Activated gamma-delta T cell treated with anti-CD3 and anti-CD28 coated beads, Interleukin-2, amount 50 U/mL, for 16 hours (primary cell): ENCODE measurements around the gene EMILIN2.
A peak's percentile ranks its signal among the peaks of the same experiment; 100 is the strongest.
"Not testable (repeated sequence)": the region's sequence is repeated elsewhere in the genome, so short reads cannot be mapped to it uniquely, and the experiment has no call there.

Experiments used
- DNase-seq: peaks from one replicate; pipeline ENCODE4 v3.0.0-alpha.2; 2020; ENCODE audit warnings: low read depth

EMILIN2 gene

DNA sequence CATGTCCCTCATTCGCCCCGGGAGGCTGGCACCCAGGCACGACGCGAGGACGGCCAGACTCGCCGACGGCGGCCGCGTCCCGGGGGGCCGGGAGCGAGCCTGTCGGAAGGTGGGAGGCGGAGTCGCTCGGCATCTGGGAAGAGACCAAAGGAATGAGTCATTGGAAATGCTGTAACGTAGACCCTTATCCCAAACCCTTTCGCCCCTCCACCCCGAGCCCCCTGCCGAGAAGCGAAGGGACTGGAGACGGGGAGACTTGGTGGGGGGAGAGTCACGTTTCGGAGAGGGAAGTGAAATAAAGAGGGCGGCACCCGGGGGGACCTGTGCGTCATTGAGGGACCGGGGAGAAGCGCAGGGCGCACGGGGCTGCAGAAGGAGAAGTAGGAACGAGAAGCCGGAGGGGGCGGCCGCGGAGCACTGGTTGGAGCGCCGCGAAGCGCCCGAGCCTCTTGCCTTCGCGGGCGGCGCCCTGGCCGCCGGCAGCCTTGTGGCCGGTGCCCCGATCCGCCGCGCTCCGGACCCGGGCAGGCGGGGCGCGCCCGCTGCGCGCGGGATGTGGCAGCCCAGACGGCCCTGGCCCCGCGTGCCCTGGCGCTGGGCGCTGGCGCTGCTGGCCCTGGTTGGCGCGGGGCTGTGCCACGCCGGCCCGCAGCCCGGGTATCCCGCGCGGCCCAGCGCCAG lies at the start of gene EMILIN2:
Gene EMILIN2 (plus strand): TSS at position 371 of the 681 bp plus-strand sequence. CDS start 183 bp downstream, at position 554.
- peak; percentile 9 for DNase-seq

DNA sequence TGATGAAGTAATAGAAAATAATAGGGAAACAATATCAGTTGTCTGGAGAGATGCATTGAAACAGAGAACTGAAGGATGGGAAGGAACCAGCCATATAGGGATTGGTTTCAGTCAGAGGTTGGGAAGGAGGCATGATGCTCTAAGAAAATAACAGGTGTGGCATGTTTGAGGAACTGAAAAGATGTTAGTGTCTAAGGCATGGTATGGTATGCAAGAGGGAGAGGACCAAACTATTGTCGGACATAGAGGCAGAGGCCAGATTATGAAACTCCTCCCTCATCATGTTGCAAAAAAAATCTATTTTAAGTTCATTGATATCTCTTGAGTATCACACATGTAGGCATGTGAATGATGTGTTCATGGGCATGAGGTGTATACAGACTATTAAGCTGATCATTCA lies 48.9 kb upstream of the EMILIN2 start:
- no peak for DNase-seq

DNA sequence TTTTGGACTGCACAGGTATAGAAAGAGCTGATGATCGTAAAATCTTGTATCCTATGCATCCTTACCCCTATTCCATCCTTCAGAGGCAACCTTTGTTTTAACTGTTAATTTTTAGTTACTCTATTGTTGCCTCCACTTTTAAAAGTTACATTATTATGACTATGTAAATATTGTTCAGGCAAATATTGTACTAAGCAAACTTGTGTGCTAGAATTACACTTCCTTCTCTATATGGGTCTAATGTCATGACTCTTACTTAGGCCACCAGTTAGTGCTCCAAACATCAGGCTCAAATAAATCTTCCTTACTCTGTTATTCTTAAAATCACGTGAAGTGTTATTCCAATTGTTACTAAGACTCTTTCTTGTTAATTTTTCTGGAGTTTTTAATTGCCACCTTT lies 47.4 kb upstream of the EMILIN2 start:
- no peak for DNase-seq

DNA sequence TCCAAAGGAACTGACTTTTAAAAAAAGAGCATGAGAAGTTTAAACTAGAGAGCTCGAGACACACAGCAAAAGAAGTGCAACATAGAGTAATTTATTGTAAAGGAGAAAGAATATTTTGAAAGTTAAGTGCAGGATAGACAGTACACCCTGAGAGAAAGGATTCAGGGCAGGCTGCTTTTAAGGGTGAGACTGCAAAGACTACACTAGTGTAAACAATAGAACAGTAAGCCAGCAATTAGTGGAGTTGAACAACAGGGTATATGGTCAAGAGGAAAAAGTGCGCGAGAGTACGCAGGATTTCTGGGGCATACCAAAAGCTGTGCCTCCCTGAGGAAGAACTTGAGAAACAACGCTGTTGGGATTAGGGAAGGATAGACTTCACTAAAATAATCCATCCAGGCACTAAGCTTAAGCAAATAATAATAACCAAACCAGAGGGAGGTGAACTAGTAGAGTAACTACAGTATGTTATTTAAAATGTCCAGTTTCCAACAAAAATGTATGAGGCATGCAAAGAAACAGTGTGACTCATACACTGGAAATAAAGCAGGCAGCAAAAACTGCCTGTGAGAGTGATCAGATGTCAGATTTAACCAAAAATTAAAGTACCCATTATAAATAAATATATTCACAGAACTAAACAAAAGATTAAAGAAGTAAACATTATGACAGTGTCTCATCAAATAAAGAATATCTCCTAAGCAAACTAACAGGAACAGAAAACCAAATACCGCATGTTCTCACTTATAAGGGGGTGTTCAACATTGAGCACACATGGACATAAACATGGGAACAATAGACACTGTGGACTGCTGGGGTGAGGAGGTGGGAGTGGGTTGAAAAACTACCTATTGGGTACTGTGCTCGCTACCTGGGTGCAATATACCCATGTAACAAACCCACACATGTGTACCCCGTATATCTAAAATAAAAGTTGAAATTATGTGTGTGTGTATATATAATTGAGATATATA lies 40.5 kb upstream of the EMILIN2 start:
- DNase-seq, result no peak

DNA sequence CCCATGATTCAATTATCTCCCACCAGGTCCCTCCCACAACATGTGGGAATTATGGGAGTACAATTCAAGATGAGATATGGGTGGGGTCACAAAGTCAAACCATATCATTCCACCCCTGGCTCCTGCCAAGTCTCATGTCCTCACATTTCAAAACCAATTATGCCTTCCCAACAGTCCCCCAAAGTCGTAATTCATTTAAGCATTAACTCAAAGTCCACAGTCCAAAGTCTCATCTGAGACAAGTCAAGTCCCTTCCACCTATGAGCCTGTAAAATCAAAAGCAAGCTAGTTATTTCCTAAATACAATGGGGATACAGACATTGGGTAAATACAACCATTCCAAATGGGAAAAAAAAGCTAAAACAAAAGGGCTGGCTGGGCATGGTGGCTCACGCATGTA lies 38.2 kb upstream of the EMILIN2 start:
- not testable (repeated sequence) for DNase-seq

DNA sequence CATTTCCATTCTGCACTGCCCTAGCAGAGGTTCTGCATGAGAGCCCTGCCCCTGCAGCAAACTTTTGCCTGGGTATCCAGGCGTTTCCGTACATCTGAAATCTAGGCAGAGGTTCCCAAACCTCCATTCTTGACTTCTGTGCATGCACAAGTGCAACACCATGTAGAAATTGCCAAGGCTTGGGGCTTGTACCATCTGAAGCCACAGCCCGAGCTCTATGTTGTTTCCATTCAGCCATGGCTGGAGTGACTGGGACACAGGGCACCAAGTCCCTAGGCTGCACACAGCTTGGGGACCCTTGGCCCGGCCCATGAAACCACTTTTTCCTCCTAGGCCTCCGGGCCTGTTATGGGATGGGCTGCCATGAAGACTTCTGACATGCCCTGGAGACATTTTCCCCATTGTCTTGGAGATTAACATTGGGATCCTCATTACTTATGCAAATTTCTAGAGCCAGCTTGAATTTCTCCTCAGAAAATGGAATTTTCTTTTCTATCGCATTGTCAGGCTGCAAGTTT lies 37.1 kb upstream of the EMILIN2 start:
- DNase-seq, result not testable (repeated sequence)

DNA sequence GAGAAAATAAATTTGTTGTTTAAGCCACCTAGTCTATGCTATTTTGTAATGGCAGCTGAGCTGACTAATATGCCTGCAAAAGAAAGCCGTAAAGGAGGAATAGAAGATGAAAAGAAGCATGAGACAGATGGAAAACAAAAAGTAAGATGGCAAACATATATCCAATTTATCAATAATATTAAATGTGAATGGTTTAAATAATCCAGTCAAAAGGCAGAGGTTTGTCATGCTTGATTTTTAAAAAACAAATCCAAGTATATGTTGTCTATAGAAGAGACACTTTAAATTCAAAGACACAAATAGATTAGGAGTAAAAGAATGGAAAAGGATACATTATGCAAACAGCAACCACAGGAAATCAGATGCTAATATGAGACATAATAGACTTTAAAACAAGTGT lies 35.4 kb upstream of the EMILIN2 start:
- no peak for DNase-seq

DNA sequence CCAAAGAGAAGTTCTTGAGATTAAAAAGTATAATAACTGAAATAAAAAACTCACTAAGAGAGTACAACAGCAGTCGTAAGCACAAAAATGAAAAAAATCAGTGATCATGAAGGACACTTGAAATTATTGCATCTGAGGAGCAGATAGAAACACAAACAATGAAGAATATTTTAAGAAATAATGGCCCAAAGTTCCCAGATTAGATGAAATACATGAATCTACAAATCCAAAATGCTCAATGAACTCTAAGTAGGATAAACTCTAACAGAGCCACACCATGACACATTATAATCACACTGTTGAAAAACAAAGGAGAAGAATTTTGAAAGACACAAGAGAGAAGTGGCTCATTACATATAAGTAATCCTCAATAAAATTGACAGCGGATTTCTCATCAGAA lies 31.9 kb upstream of the EMILIN2 start:
- DNase-seq, result no peak

DNA sequence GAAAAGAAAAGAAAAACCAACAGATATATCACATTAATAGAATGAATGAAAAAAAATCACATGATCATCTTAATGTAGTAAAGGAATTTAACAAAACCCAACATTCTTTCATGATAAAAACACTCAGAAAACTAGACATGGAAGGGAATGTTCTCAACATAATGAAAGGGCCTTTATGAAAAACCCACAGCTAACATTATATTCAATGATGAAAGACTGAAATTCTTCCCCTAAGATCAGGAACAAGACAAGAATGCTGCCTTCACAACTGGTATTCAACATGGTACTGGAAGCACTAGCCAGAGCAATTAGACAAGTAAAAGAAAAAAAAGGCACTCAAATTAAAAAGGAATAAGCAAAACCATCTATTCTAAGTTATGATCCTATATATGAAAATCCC lies 28.5 kb upstream of the EMILIN2 start:
- no peak for DNase-seq

DNA sequence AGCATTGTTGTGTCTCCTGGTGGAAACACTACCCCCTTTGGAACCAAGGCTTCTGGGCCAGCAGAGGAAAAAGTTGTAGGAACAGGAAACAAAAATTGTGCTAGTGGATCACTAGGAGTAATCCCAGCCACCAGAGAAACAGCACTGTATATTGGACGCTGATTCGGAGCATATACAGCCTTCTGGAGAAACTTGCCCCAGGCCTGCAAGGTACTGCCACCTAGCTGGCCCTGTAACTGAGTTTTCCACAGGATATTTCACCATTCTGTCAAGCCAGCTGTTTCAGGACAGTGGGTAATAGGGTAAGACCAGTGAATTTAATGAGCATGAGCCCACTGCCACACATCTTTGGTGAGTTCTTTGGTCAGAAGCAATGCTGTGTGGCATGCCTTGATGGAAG lies 25.1 kb upstream of the EMILIN2 start:
- no peak for DNase-seq

DNA sequence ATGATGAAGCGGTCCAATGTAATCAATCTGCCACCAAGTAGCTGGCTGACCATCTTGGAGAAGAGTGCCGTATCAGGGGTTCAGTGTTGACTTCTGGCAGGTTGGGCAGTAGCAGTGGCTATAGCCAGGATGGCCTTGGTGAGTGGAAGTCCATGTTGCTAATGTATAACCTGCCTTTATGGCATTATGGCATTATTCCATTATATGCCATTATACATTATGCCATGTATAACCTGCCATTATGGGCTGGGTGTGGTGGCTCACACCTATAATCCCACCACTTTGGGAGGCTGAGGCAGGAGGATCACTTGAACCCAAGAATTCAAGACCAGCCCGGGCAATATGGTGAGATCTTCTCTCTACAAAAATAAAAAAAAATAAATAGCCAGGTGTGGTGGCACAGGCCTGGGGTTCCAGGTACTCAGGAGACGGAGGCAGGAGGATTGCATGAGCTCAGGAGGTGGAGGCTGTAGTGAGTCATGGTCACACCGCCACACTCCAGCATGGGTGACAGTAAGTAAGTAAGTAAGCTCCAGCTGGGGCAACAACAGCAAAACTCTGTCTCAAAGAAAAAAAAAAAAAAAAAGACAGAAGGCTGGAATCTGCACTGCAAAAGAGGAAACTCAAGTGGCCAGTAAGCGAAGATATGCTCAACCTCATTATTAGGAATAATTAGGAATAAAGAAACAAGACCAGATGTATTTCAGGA lies 24.4 kb upstream of the EMILIN2 start:
- DNase-seq, result no peak

DNA sequence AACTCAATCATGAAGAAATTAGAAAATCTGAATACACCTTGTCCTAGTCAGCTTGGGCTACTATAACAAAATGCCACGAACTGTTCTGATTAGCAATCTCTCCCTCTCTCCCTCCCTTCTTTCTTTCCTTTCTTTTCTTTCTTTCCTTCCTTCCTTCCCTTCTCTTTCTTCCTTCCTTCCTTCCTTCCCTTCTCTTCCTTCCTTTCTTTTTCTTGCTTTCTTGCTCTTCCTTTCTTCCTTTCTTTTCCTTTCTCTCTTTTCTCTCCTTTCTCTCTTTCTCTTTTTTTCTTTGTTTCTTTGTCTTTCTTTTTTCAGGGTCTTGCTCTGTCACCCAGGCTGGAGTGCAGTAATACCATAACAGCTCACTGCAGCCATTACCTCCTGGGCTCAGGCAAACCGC lies 23.6 kb upstream of the EMILIN2 start:
- DNase-seq, result no peak

DNA sequence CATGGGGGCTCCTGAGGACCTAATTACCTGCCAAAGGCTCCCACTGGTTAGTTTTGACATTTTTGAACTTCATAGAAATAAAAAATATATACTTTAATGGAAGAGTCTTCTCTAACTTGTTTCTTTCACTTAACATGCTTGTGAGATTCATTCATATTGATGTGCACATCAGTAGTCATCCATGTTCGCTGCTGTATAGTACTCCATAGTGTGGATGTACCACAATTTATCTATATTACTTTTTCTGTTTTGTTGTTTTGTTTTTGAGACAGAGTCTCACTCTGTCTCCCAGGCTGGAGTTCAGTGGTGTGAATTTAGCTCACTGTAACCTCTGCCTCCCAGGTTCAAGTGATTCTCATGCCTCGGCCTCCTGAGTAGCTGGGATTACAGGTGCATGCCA lies 22.8 kb upstream of the EMILIN2 start:
- no peak for DNase-seq

DNA sequence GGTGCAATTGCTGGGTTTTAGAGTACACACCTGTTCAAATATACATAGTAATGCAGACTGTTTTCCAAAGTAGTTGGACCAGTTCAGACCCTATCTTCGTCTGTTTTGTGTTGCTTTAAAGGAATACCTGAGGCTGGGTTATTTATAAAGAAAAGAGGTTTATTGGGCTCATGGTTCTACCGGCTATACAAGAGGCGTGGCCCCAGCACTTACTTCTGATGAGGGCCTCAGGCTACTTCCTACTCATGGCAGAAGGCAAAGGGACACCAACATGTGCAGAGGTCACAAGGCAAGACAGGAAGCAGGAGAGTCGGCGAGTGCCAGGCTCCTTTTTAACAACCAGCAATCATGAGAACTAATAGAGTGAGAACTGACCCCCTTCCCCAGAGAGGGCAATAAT lies 21.9 kb upstream of the EMILIN2 start:
- DNase-seq, result no peak

DNA sequence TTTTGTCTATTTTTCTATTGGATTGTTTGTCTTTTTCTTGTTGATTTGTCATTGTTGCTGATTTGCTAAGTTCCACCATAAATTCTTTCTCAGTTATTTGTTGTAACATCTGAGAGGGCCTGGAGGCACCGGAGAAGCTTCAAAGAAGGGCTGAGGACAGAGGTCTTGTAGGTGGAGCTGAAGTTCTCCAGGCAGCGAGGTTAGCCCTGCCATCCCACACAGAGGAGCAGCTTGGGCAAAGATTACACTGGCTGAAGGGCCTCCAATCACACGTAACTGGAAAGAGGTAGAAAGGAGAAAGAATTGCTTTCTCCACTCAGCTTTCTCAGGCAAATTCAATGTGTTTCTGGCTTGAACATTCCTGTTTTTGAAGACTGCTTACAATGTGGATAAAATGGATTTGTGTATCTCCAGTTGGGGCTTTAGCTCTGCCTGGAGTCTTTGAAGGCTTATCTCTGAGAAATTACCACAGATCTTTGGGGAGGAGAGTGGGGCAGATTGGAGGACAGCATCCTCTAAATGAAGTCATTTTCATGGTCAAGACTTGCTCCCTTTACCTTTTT lies 21.1 kb upstream of the EMILIN2 start:
- no peak for DNase-seq

DNA sequence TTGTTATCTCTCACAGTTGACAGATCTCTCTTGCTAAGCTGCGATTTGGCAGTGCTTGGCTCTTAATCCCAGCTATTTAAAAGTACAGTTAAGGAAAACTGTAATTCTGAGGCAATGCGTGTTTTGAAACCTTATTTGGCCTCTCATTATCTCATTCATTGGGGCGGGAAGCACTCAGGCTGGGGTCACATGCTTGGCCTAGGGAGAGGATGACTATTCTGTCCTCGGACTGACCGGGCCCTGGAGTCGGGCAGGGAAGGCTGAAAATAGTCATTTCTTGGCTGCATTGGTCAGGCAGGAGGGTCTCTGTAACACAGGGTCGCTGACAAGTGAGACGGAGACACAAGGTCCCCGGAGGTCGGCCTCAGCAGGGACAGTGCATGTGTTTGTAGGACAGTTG lies 20.2 kb upstream of the EMILIN2 start:
- DNase-seq, result no peak

DNA sequence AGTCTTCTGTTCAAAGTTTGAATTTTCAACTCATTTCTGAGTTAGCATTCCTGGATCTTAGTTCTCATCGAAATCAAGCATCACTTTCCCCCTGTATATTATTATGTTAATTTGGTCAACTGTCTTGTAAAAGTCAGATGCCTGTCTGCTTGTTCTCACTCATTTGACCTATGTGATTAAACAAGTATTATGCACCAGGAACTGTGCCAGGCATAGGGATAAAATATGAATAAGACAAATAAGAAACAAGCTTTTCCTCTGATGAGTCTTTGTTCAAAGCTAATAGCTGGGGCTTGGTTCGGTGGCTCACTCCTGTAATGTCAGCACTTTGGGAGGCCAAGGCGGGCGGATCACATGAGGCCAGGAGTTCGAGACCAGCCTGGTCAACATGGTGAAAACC lies 19.7 kb upstream of the EMILIN2 start:
- DNase-seq, result no peak

DNA sequence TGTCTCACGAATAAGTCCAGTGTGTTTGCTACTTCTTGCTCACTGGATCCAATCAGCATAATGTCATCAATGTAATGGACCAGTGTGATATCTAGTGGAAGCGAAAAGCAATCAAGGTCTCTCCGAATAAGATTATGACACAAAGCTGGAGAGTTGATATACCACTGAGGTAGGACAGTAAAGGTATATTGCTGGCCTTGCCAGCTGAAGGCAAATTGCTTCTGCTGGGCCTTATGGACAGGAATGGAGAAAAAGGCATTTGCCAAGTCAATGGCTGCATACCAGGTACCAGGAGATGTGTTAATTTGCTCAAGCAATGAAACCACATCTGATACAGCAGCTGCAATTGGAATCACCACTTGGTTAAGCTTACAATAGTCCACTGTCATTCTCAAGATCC lies 10.7 kb upstream of the EMILIN2 start:
- not testable (repeated sequence) for DNase-seq

DNA sequence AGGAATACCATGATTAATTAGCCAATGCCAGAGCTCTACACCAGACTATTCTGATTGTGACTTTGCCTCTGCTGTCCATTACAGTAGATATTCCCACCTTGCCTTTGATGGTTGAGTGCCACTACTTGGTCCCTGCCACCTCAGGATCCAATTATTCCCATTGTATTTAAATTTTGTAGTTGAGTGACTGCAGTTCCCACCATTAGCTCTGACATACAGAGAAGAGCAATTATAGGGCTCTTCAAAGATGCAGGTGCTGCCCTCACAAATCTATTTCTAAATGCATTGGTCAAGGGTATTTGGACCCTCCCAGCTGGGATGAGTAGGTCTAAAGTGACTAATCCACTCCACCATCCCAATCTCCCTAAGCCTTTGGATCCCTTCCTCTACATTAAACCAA lies 9.5 kb upstream of the EMILIN2 start:
- not testable (repeated sequence) for DNase-seq

DNA sequence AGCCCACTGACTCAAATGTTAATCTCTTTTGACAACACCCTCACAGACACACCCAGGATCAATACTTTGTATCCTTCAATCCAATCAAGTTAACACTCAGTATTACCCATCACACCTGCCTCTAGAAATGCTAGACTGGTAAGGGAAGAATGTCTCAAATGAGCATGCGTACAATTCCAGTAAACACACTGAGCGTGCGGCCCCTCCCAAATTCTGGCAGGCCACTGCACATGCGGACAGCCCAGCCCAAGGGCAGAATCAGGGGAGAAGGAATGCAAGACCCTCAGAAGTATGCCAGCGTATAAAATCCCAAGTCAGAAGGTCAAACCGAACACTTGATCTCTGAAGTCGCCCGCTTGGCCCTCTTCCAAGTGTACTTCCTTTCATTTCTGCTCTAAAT lies 7.6 kb upstream of the EMILIN2 start:
- DNase-seq, result no peak

DNA sequence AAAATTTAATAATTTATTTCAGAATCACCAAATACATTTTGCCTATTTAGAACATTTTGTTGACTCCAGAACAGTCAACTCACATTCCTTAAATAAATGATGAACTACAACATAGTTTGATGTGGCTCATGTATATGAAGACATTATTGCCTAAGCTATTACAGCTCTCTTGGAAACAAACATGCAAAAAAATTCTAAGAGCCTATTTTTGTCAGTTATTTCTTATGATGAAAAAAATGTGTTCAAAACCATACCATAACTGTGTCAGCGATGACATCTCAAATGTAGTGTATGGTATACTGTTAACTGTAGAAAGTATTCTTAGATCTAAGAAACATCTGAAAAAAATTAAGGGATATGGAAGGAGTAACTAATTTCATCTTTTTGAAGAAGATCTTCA lies 6.3 kb upstream of the EMILIN2 start:
- DNase-seq, result no peak

DNA sequence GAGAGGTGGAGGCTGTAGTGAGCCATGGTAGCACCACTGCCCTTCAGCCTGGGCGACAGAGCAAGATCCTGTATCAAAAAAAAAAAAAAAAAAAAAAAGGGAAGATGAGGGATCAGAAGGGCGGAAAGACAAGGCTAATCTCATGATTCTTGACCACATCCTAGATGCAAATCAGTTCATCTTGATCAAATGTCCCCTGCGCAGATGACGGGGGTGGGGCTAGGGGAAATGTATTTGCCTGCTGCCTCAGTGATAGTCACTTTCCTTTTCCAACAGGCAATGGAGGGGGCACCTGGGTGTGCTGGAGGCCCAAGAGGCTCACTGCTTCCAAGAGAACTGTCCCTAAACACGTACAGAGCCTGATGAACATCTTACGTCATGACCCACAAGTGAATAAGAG lies 3.7 kb upstream of the EMILIN2 start:
- DNase-seq, result no peak
